GM21390 (cell line): ENCODE data around the gene GATA5.

ENCODE experiments used
- ATAC-seq: cut with Tn5 transposase; IDR thresholded peaks from one replicate; pipeline ENCODE4 v1.9.1; 2021; ENCODE audit not compliant: unreplicated experiment

Gene GATA5

DNA sequence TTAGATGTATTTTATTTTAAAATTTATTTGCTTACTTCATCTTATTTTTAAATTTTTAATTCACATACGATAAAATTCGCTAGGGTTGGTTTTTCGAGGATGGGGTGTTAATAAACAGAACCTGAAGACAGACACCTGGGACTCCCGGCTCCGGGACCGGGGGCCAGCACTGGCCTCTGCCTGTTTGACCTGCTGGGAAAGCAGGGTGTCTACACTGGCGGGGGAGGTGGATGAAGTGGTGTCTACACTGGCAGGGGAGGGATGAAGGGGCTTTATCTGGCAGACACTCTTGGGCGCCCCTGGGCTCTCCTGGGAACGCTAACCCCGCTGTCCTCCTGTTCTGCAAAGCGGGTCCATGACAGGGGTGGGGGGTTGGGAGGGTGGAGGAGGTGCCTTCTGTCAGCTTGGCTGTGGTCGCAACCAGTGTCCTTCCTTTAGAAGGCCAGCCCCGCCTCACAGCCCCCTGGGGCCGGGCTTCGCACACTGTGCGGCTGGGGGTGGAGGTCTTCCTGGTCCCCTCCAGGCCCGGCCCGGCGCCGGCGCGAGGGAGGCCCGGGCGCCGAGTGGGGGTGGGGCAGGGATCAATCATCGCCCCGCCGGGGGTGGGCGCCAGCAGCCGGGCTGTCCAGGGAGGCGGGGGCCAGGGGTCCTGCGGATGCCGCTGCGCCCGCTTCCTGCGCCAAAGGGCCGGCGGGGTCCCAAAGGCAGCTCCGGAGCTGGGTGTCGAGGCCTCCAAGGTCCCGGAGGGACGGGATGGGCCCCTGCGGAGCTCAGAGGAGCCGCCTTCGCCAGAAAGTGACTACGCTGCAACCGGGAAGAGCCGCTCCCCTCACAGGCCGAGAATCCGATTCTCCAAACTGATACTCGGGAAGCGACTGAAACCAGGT lies 1.8 kb downstream of the GATA5 start:
- ATAC-seq = no peak

DNA sequence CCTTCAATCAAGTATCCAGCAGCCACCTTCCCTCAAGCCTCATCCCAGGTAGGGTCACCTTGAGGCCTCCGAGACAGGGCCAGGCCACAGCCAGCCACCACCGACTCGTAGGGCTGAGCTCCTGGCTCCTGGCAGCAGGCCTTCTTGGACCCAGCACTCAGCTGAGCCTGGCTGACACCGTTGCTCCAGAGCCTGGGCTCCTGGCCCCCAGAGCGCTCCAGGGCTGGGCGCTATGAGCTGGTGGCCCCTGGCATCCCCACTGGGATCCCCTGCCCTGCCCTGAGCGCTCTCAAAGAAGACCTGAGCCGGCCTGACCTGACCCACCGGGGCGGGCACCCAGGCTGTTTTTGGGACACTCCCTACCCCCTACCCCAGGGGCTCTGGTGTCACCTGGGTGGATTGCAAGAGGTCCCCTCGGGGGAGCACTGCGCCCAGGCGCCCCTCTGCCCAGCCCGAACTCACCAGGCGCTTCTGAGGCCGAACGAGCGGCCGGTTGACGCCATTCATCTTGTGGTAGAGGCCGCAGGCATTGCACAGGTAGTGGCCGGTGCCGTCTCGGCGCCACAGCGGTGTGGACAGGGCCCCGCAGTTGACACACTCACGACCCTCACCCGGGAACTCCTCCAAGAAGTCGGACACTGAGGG lies 2.7 kb downstream of the GATA5 start:
- ATAC-seq = no peak

- no peak for ATAC-seq
Measured at GRCh38 chr20:62472138-62472940, 3.5 kb downstream of the GATA5 start.

DNA sequence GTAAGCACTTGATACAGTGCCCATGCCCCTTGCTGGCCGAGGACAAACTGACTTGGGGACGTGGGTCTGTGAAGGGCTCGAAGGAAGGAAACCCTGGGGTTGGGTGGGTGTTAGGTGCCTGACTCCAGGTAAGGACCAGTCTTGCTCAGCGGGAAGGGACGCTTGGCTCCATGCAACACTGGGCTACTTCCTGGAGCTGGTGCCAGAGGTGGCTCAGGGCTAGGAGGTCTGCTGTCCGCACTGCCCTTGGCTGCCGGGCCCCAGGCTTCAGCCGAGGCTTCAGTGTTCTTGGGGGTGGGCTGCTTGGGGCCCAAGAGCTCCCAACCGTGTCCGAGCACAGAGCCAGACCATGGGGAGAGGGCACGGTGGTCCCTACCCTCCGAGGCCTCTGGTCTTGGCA lies 5.3 kb downstream of the GATA5 start:
- no peak for ATAC-seq

DNA sequence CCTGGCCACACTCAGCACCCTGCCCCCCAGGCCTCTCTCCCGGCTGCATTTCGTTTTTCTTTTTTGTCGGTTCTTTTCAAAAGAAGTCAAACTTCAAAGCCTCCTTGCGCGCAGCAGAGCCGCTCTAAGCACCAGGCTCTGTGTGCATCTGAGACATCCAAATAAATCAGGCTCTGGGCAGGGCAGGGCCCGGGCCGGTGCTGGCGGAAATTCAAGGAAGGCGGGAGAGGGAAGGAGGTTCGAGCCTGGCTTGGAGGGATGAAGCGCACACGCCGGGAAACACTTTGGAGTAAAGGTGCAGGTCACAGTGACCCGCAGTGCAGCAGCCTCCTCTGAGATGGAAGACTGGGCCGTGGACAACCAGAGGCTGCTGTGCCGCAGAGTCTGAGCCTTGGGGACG lies 5.8 kb downstream of the GATA5 start:
- no peak for ATAC-seq

- no peak for ATAC-seq
Measured at GRCh38 chr20:62469352-62469751, 6.4 kb downstream of the GATA5 start.

DNA sequence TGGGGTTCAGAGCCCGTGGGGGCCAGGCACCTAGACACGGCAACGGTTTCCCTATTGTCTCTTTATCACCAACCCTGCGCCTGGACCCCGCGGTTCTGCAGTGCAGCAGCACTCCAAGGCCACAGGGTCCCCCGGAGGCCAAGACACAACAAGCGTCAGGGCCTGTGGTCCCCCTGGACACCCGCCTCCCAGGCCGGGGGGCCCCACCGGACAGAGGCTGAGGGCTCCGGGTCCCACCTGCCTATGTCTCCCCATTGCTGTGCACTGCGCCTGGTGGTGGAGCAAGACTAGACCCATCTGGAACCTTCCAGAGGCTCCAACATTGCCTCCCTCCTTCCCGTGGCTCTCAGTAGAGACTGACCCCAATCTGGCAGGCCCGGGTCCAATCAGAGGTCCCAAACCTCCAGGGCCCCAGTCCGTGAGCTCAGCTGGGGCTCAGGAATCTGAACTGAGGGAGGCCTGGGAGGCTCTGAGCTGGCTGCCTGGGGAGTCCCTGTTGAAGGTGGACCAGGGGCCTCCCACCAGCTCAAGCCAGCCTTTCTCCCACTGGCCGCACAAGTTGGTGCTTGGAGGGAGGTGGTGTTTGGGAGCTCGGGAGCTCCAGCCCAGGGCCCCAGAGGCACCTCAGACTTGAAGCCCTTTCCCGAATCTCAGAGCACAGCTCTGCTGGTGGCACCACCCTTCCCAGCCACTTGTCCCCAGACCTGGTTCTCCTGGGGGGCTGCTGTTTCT lies 8.8 kb downstream of the GATA5 start:
- no peak for ATAC-seq

DNA sequence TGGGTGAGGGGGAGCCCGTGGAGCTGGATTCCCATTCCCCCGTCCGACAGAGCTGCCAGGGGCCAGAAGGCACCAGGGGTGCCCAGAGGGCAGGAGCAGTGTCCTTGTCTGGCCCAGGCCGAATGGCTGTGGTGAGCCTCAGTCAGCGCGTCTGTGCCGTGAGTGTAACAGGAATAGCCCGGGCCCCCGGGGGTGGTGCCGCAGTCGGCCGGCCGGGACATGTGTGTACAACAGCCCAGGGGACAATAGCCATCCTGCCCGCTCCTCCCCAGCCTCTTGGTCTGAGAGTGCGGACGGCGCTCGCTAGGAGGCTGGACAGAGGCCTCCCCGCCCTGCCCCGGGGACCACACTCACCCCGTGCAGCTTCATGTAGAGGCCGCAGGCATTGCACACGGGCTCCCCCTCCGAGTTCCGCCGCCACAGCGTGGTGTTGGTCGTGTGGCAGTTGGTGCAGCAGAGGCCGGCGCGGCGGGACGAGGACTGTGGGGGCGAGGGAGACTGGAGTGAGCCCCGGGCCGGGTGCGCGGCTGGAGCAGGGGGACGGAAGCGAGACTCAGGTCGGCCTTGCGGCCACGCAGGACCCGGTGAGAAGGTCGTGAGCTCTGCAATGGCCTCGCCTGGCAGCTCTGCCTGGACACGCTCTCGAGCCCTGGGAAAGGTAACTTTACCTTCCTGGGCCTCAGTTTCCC lies 9.6 kb downstream of the GATA5 start:
- no peak for ATAC-seq

DNA sequence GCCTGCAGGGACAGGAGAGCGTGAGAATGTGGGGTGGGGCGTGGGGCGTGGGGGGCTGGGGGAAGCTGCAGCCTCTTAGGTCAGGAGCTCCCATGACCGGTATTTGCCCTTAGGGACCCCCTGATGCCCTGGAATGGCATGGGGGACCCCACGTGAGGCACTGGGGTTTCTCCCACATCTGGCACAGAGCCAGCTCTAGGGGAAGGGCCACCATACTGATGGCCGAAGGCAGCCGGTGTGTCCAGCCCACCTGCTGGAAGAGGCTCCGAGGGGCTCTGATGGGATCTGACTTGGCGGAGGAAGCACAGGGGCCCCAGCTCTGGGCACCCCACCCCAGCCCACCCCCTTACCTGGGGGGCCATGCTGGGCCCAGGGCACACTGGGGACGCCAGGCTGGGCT lies 10.8 kb downstream of the GATA5 start:
- no peak for ATAC-seq

- no peak for ATAC-seq
Measured at GRCh38 chr20:62464425-62464770, 11.4 kb downstream of the GATA5 start.

GRCh38 chr20:62463651-62464424 lies 12.0 kb downstream of the GATA5 start:
- ATAC-seq = no peak

GRCh38 chr20:62462976-62463592 lies 12.7 kb downstream of the GATA5 start:
- no peak for ATAC-seq

- no peak for ATAC-seq
Measured at GRCh38 chr20:62461834-62462233, 14.0 kb downstream of the GATA5 start.

GRCh38 chr20:62461157-62461556 lies 14.6 kb downstream of the GATA5 start:
- ATAC-seq = no peak

- ATAC-seq = no peak
Measured at GRCh38 chr20:62460678-62461077, 15.1 kb downstream of the GATA5 start.

GRCh38 chr20:62459488-62459887 lies 16.3 kb downstream of the GATA5 start:
- ATAC-seq = no peak

GRCh38 chr20:62458275-62459251 lies 17.2 kb downstream of the GATA5 start:
- ATAC-seq = no peak

GRCh38 chr20:62457831-62458230 lies 18.0 kb downstream of the GATA5 start:
- ATAC-seq = no peak
